Right lobe of liver (tissue), 6 donors: ENCODE measurements around the gene PIK3R3. TPM values are rescaled to one million over a fixed set of nuclear protein-coding genes. Genes with fewer than 3 reads are reported as not detected.

Experiments
- ATAC-seq, 4 donors: fragments of 200-7000 bp; cut with Tn5 transposase; one replicate each; pipeline ENCODE4 v1.9.1; 2020; ENCODE audit warnings: mild to moderate bottlenecking in 4 of 4, moderate library complexity in 4 of 4
- DNase-seq, 3 donors: peaks; one replicate each; pipeline ENCODE4 v3.0.0-alpha.2; 2020
- H3K27ac ChIP-seq, 3 donors: fragments of 200-600 bp; one replicate each; pipeline ENCODE4 v1.8.0; 2022
- H3K27me3 ChIP-seq, 2 donors: fragments of 200-600 bp; one replicate each; pipeline ENCODE4 v1.8.0; 2022
- H3K36me3 ChIP-seq, 4 donors: fragments of 200-600 bp; sonication (generic) in 1 of 4; one replicate each; pipeline versions ENCODE4 v1.5.1 to v1.8.0; 2017 to 2022; ENCODE audit warnings: control low read depth in 1 of 4
- H3K4me1 ChIP-seq, 4 donors: fragments of 200-600 bp; sonication (generic) in 1 of 4; one replicate each; pipeline versions ENCODE4 v1.5.1 to v1.8.0; 2017 to 2022; ENCODE audit warnings: control low read depth in 1 of 4
- H3K4me3 ChIP-seq, 3 donors: fragments of 200-600 bp; one replicate each; pipeline ENCODE4 v1.8.0; 2022
- H3K9me3 ChIP-seq, 4 donors: fragments of 200-600 bp; sonication (generic) in 1 of 4; one replicate each; pipeline versions ENCODE4 v1.5.1 to v1.8.0; 2017 to 2022; ENCODE audit warnings: control low read depth in 1 of 4
- CTCF ChIP-seq, 4 donors: fragments of 200-600 bp in 3 of 4; fragments of 450-650 bp in 1 of 4; IDR thresholded peaks; one replicate each; pipeline versions ENCODE4 v1.5.1 to v1.8.0; 2016 to 2022; ENCODE audit warnings: antibody characterized with exemption in 4 of 4, mild to moderate bottlenecking in 2 of 4
- POLR2A ChIP-seq: fragments of 450-650 bp; IDR thresholded peaks from one replicate; pipeline ENCODE4 v1.6.1; 2017; ENCODE audit warnings: antibody characterized with exemption, mild to moderate bottlenecking
- WGBS: methylation state at CpG from one replicate; pipeline ENCODE4 v1.1.6; 2018; ENCODE audit warnings: low coverage, low lambda C conversion rate; ENCODE audit not compliant: insufficient coverage; ENCODE audit errors: missing lambda C conversion rate; 5-methylcytosine and 5-hydroxymethylcytosine counted together
- intact Hi-C, 2 donors: fragments of 100-400 bp; cut with DNase I; formaldehyde crosslinking; loops; one replicate each; pipeline versions ENCODE4 v1.11.2 to v1.14.1; 2022
- total RNA-seq, 6 experiments: library from RNA; depleted of rRNA in 2 of 6; stranded (reverse); fragments of >200 nt in 2 of 6; fragmentation: NEBNext Ultra II Directional in 3 of 6; extraction: Animal tissue kit (Norgen Biotek cat#: 25700) in 3 of 6; gene quantifications; one replicate each; pipeline versions ENCODE4 v1.1.0 to v1.2.4, GENCODE V29; 2016 to 2023
- donor health status: DM: no; HTN: yes; CAD: no.
- donor health status: DM: no; HTN: no; CAD: no.
- donor health status: DM: no; HTN: no; CAD: no.
- donor health status: DM: no; HTN: yes; CAD: no.
- donor health status: DM: no; HTN: yes; CAD: no.

PIK3R3 gene
- total RNA-seq, 6 experiments from 2014 or later: 2.0 to 4.3 (median 2.8) TPM

- peak in 2 of 3 donors; percentile 71 to 79 for DNase-seq
- Histone ChIP-seq H3K27me3 (no peaks in the 10 kb centered on the region), H3K27ac (no peak overlapping the region), H3K4me3 (no peak overlapping the region), H3K36me3 (no peaks in the 10 kb centered on the region), H3K9me3 (no peaks in the 10 kb centered on the region), H3K4me1 (peaks cover 0 to 19% (median 5%) of the 10 kb centered on the region in 4 donors)
- TF ChIP-seq CTCF (IDR thresholded peaks at IDR 0.05) (peak; percentile 88 to 92 (median 90)), POLR2A (no peak)
- ATAC-seq: peak; percentile 73 to 81 (median 77)
- intact Hi-C loops: loop anchor here (5.0 kb wide), 1 partner anchor 142 kb away; no protein-coding TSS in a partner anchor
- WGBS: 12% methylated on average over 10 of the region's 10 CpGs
Measured at GRCh38 chr1:46179138-46180081, 47.0 kb upstream of the PIK3R3 start.

- Histone ChIP-seq H3K27me3 (no peaks in the 10 kb centered on the region), H3K9me3 (no peaks in the 10 kb centered on the region), H3K27ac (no peak within 1 kb of the TSS), H3K4me3 (no peak within 1 kb of the TSS), H3K36me3 (no peaks in the 10 kb centered on the region), H3K4me1 (no peaks in the 10 kb centered on the region)
- TF ChIP-seq CTCF (IDR thresholded peaks at IDR 0.05): no peak
- TF ChIP-seq POLR2A: no peak
- ATAC-seq: no peak
- intact Hi-C loops: no loop called here
- 70% methylated on average over 3 of the region's 13 CpGs for WGBS
- DNase-seq: no peak
Measured at GRCh38 chr1:46176211-46176865, 43.9 kb upstream of the PIK3R3 start, which contains the start of gene P3R3URF. P3R3URF (minus strand) TSS chr1:46176488; CDS start chr1:46176471, 17 bp downstream.

- ATAC-seq (no peak), DNase-seq (no peak)
- TF ChIP-seq POLR2A (no peak), CTCF (IDR thresholded peaks at IDR 0.05) (no peak)
- H3K4me3 ChIP-seq: no peak overlapping the region
- H3K36me3 ChIP-seq: no peaks in the 10 kb centered on the region
- WGBS: 72% methylated on average over 3 of the region's 3 CpGs
- H3K27me3 ChIP-seq: no peaks in the 10 kb centered on the region
- no peaks in the 10 kb centered on the region for H3K4me1 ChIP-seq
- H3K27ac ChIP-seq: no peak overlapping the region
- intact Hi-C loops: no loop called here
- H3K9me3 ChIP-seq: no peaks in the 10 kb centered on the region
Measured at GRCh38 chr1:46175243-46175642, 42.8 kb upstream of the PIK3R3 start.

- Histone ChIP-seq H3K9me3 (no peaks in the 10 kb centered on the region), H3K27ac (no peak within 1 kb of the TSS), H3K36me3 (no peaks in the 10 kb centered on the region), H3K27me3 (no peaks in the 10 kb centered on the region), H3K4me1 (no peaks in the 10 kb centered on the region), H3K4me3 (no peak within 1 kb of the TSS)
- 77% methylated on average over 5 of the region's 11 CpGs for WGBS
- DNase-seq (no peak), ATAC-seq (peak in 1 of 4 donors; percentile 10)
- intact Hi-C loops: loop anchor here in 1 of 2 donors (5.0 kb wide), 1 partner anchor 142 kb away; no protein-coding TSS in a partner anchor
- TF ChIP-seq POLR2A (no peak), CTCF (IDR thresholded peaks at IDR 0.05) (no peak)
Measured at GRCh38 chr1:46174448-46175231, 42.2 kb upstream of the PIK3R3 start, which contains the start of gene TSPAN1. TSPAN1 (plus strand) TSS chr1:46175087; CDS start chr1:46181108, 6,021 bp downstream.
